GM12801 (cell line): ENCODE measurements around the gene GPC5.

Experiments used
- TF ChIP-seq, protein P1 (sequence below): IDR thresholded peaks from one replicate; pipeline ENCODE4 v1.5.1; 2011; ENCODE audit warnings: control low read depth; ENCODE audit not compliant: insufficient read length; ENCODE audit errors: extremely low read depth

The GPC5 gene

DNA sequence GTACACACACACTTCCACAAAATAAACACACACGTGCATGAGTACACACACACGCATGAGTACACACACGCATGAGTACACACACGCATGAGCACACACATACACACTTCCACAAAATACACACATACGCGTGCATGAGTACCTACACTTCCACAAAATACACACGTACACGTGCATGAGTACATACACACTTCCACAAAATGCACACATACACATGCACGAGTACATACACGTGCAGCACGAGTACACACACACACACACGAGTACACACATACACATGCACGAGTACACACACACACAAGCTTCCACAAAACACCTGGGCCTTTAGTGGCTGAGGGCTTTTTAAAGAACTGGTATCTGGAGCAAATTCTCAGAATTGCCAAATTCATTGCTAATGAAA, 619.3 kb downstream of the GPC5 start:
- TF ChIP-seq, protein P1, sequence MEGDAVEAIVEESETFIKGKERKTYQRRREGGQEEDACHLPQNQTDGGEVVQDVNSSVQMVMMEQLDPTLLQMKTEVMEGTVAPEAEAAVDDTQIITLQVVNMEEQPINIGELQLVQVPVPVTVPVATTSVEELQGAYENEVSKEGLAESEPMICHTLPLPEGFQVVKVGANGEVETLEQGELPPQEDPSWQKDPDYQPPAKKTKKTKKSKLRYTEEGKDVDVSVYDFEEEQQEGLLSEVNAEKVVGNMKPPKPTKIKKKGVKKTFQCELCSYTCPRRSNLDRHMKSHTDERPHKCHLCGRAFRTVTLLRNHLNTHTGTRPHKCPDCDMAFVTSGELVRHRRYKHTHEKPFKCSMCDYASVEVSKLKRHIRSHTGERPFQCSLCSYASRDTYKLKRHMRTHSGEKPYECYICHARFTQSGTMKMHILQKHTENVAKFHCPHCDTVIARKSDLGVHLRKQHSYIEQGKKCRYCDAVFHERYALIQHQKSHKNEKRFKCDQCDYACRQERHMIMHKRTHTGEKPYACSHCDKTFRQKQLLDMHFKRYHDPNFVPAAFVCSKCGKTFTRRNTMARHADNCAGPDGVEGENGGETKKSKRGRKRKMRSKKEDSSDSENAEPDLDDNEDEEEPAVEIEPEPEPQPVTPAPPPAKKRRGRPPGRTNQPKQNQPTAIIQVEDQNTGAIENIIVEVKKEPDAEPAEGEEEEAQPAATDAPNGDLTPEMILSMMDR, result no peak

DNA sequence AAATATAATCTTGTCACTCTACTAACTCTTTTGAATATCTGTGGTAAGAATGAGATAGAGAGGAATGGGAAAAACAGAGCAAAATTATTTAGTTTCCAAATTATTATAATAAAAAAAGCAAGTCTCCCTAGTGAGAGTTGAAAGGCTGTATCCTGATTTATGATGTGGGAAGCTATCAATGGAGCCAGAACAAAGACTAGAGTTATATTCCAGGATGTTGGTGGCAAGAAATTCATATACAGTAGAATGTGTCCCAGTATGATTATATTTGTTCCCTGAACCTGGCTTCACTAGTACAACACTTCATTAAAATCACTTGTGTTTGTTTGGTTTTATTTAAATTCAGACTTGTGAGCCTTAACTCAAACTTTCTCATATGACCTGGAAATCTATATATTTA, 630.3 kb downstream of the GPC5 start:
- TF ChIP-seq, protein P1, result no peak

DNA sequence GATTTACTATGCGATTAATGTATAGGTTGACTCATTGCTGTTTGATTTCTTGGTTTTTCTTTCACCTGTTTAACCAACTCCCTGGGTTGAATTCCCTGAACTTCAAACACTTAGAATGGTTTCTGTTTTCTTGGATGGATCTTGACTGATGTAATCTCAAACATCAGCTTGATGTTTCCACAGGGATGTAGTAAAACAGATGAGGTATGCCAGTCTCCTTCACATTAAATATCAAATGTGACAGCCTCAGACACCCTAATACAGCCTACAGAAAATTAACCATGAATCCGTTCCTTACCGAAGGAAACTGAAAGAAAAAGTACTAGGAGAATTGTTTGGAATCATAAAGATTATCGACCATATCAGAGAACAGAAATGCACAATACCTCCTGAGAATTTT, 631.2 kb downstream of the GPC5 start:
- TF ChIP-seq, protein P1, result no peak

DNA sequence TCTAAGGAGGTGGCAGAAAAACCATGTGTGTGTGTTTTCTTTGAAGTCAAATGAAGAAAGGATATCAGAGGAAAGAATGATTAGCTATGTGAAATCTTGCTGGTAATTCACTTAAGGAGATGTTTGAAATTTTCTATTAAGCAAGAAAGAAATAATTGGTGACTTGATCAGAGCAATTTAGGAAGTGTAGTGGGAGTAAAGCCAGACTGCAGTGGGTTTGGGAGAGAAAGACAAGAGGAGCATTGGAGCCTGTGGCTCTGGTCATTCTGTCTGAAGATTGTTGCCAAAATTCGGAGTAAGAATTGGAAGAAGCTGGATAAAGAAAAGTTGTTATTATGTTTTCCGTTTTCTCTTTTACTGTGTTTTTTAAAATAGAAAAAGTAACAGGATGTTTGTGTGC, 640.5 kb downstream of the GPC5 start:
- TF ChIP-seq, protein P1, result no peak

DNA sequence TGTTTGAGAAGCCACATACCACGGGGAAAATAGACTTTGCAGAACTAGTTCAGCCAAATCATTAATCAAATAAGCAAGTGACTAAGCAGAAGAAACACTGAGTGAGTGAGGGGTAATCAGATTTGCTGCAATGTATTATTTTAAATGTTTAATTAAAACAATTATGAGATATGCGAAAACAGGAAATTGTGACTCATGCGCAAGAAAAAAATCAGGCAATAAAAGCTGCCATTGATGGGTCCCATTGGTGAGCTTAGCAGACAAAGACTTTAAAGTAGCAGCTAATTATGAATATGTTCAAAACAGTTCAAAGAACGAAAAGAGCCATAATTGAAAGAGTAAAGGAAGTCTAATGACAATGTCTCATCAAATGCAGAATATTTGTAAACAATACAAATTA, 644.1 kb downstream of the GPC5 start:
- TF ChIP-seq, protein P1, result no peak

DNA sequence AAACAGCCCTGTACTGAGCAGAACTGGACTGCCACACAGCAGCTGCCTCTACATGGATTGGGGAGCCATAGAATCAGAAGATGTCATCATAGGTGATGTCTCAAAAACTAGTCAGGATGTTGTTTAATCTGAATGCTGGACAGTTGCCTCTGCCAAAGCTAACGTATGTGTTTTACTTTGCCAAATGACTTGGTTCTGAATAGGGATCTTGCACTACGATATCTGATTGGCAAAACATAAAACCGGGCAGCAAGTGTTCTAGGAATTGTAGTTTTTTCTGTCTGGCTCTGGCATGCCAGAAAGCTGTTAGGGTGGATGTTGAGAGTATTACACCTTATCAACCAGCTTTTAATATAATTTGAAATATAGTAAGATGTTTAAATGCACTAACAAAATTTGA, 645.9 kb downstream of the GPC5 start:
- TF ChIP-seq, protein P1, result no peak

DNA sequence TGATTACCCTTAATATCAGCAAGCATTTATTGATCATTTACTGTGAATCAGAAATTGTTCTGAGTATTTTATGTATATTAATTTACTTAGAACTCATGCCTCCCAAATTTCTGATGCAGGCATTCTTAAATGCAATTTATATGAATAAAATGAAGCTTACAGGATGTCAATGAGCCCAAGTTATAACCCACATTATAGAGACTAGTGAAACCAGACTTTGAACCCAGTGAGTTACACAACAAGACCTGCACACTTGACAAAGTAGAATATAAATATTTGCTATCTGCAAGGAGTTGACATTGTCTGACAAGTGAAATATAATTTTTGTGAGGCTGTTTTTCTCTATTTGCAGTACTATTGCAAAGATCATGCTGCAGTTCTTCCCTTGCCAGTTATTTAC, 656.0 kb downstream of the GPC5 start:
- TF ChIP-seq, protein P1, result no peak

DNA sequence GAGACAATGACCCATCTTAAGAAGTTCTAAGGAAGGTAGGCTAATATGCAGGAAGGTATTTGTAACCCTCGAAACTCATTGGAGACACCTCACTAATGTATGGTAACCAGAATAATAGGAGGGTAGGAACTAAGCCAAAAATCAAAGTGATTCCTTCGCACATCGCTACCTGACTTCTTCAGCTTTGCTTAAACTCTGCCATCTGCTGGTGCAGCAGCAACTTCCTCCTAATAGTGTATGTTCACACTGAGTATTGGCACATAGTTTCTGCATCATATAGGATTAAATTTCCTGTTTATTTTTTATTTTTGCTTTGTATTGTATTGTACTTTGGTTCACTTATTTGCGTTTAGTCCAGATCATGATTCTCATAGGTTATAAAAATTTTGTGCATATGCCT, 676.2 kb downstream of the GPC5 start:
- TF ChIP-seq, protein P1, result no peak
